SU-DHL-6 (cell line): Measurements from ENCODE around the gene BMP10.

Experiments used
- H2AFZ ChIP-seq: fragments of 200-600 bp; sonication (generic); 2 replicates; pipeline ENCODE4 v1.6.1; 2014; ENCODE audit warnings: low read depth, mild to moderate bottlenecking, moderate library complexity, mixed read lengths, antibody characterized with exemption, low read length; ENCODE audit not compliant: severe bottlenecking
- H3F3A ChIP-seq: fragments of 200-600 bp; shearing (Covaris generic); 2 replicates; pipeline ENCODE4 v1.6.0; 2016; ENCODE audit warnings: antibody characterized with exemption, mild to moderate bottlenecking; ENCODE audit not compliant: insufficient read depth
- H3K27ac ChIP-seq: fragments of 200-600 bp; sonication (generic); 2 replicates; pipeline ENCODE4 v1.5.1; 2016; ENCODE audit warnings: low read depth, mild to moderate bottlenecking, low read length, moderate library complexity, mixed read lengths
- H3K27me3 ChIP-seq: fragments of 200-600 bp; sonication (generic), shearing (Covaris generic); 2 replicates; pipeline ENCODE4 v1.6.0; 2014; ENCODE audit warnings: mild to moderate bottlenecking, low read length
- H3K36me3 ChIP-seq: fragments of 200-600 bp; sonication (generic); 2 replicates; pipeline ENCODE4 v1.6.1; 2014; ENCODE audit warnings: mild to moderate bottlenecking, low read length, mixed read lengths
- H3K4me2 ChIP-seq: fragments of 300-600, 200-600 bp; shearing (Covaris generic), sonication (generic); 2 replicates; pipeline ENCODE4 v1.6.0; 2014; ENCODE audit warnings: low read length, low read depth, mild to moderate bottlenecking; ENCODE audit not compliant: poor library complexity, severe bottlenecking
- H3K4me3 ChIP-seq: fragments of 200-600 bp; sonication (generic); 2 replicates; pipeline ENCODE4 v1.5.1; 2014; ENCODE audit warnings: antibody characterized with exemption, low read length, mild to moderate bottlenecking, mixed read lengths; ENCODE audit not compliant: insufficient read depth, poor library complexity, severe bottlenecking
- H3K79me2 ChIP-seq: fragments of 200-600 bp; sonication (generic); 2 replicates; pipeline ENCODE4 v1.6.1; 2014; ENCODE audit warnings: mild to moderate bottlenecking, low read length, moderate library complexity; ENCODE audit not compliant: insufficient read depth
- H3K9ac ChIP-seq: fragments of 200-600 bp; sonication (generic); 2 replicates; pipeline ENCODE4 v1.7.0; 2014; ENCODE audit warnings: mild to moderate bottlenecking, low read length
- H3K9me2 ChIP-seq: fragments of 200-600 bp; sonication (generic); replicated peaks from 2 replicates; pipeline ENCODE4 v1.6.1; 2014; ENCODE audit warnings: low read length; ENCODE audit not compliant: insufficient read depth
- H3K9me3 ChIP-seq: fragments of 200-600 bp; sonication (generic); 2 replicates; pipeline ENCODE4 v1.6.1; 2014; ENCODE audit warnings: low read length, mixed read lengths; ENCODE audit not compliant: insufficient read depth
- H4K20me1 ChIP-seq: fragments of 200-600 bp; sonication (generic); 2 replicates; pipeline ENCODE4 v1.6.1; 2014; ENCODE audit warnings: low read depth, mild to moderate bottlenecking, antibody characterized with exemption, low read length, moderate library complexity, mixed read lengths
- EZH2phosphoT487 ChIP-seq: fragments of 200-600 bp; sonication (generic), shearing (Covaris generic); conservative IDR thresholded peaks from 2 replicates; pipeline ENCODE4 v1.6.1; 2018; ENCODE audit warnings: mild to moderate bottlenecking, antibody characterized with exemption, low read length, moderate library complexity, mixed read lengths
- TF ChIP-seq, protein P1 (sequence below): fragments of 200-600 bp; sonication (generic); IDR thresholded peaks from one replicate; pipeline ENCODE4 v1.5.1; 2017; ENCODE audit warnings: antibody characterized with exemption, mild to moderate bottlenecking, low read length, moderate library complexity; ENCODE audit not compliant: insufficient read depth, poor library complexity, severe bottlenecking

BMP10 gene

DNA sequence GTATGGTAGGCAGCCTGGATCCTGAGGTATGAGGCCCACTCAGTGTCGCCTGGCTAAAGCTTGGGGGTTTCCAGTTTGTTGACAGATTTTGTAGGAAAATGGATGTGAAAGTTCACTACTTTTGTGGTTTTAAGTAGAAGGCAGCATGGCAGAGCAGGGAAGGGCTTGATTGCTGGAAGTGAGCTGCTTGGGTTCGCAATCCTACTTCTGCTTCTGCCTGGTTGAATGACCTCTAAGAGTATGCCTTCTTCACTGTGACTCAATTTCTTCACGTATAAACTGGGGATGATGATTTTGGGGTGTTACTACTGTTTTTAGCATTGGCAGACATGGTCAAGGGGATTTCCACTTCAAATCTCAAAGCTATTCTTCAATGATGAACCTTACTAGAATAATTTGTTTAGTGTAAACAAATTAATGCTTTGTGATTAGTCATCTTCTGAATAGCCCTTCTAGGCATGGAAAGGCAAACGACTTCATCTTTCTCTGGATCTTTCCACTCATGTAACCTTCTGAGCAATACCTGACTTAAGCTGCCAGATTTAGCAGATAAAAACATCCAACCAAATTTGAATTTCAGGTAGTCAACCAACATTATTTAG is 13.2 kb downstream of the BMP10 start:
- no peaks in the 10 kb centered on the region for H4K20me1 ChIP-seq
- no peaks in the 10 kb centered on the region for H3K36me3 ChIP-seq
- no peaks in the 10 kb centered on the region for H3K27me3 ChIP-seq
- no peaks in the 10 kb centered on the region for H3F3A ChIP-seq
- no peak for TF ChIP-seq EZH2phosphoT487
- TF ChIP-seq, protein P1, sequence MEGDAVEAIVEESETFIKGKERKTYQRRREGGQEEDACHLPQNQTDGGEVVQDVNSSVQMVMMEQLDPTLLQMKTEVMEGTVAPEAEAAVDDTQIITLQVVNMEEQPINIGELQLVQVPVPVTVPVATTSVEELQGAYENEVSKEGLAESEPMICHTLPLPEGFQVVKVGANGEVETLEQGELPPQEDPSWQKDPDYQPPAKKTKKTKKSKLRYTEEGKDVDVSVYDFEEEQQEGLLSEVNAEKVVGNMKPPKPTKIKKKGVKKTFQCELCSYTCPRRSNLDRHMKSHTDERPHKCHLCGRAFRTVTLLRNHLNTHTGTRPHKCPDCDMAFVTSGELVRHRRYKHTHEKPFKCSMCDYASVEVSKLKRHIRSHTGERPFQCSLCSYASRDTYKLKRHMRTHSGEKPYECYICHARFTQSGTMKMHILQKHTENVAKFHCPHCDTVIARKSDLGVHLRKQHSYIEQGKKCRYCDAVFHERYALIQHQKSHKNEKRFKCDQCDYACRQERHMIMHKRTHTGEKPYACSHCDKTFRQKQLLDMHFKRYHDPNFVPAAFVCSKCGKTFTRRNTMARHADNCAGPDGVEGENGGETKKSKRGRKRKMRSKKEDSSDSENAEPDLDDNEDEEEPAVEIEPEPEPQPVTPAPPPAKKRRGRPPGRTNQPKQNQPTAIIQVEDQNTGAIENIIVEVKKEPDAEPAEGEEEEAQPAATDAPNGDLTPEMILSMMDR = no peak
- H3K27ac ChIP-seq = no peak overlapping the region
- H3K4me2 ChIP-seq = no peak overlapping the region
- no peaks in the 10 kb centered on the region for H3K79me2 ChIP-seq
- no peaks in the 10 kb centered on the region for H3K9me2 ChIP-seq
- H2AFZ ChIP-seq = no peak overlapping the region
- no peak overlapping the region for H3K9ac ChIP-seq
- H3K4me3 ChIP-seq = no peak overlapping the region
- H3K9me3 ChIP-seq = no peaks in the 10 kb centered on the region

GRCh38 chr2:68857202-68857845 is 13.9 kb downstream of the BMP10 start:
- no peaks in the 10 kb centered on the region for H3K36me3 ChIP-seq
- H3K9ac ChIP-seq = no peak overlapping the region
- no peaks in the 10 kb centered on the region for H3K9me3 ChIP-seq
- no peak overlapping the region for H2AFZ ChIP-seq
- no peaks in the 10 kb centered on the region for H3K9me2 ChIP-seq
- H3K4me3 ChIP-seq = no peak overlapping the region
- H3F3A ChIP-seq = no peaks in the 10 kb centered on the region
- H3K27ac ChIP-seq = no peak overlapping the region
- no peaks in the 10 kb centered on the region for H3K27me3 ChIP-seq
- no peaks in the 10 kb centered on the region for H4K20me1 ChIP-seq
- no peak overlapping the region for H3K4me2 ChIP-seq
- H3K79me2 ChIP-seq = no peaks in the 10 kb centered on the region
- no peak for TF ChIP-seq EZH2phosphoT487
- TF ChIP-seq, protein P1 = no peak

- H4K20me1 ChIP-seq = no peaks in the 10 kb centered on the region
- TF ChIP-seq EZH2phosphoT487 = no peak
- TF ChIP-seq, protein P1 = no peak
- H3F3A ChIP-seq = no peaks in the 10 kb centered on the region
- no peaks in the 10 kb centered on the region for H3K9me2 ChIP-seq
- H3K36me3 ChIP-seq = no peaks in the 10 kb centered on the region
- no peak overlapping the region for H3K4me3 ChIP-seq
- no peaks in the 10 kb centered on the region for H3K79me2 ChIP-seq
- no peak overlapping the region for H3K27ac ChIP-seq
- H3K27me3 ChIP-seq = no peaks in the 10 kb centered on the region
- H3K9me3 ChIP-seq = no peaks in the 10 kb centered on the region
- no peak overlapping the region for H3K4me2 ChIP-seq
- H3K9ac ChIP-seq = no peak overlapping the region
- H2AFZ ChIP-seq = no peak overlapping the region
Observed at GRCh38 chr2:68855550-68855949, 15.6 kb downstream of the BMP10 start.
